HepG2 (cell line): Measurements from ENCODE around the gene RITA1. TPM values are rescaled to one million over a fixed set of nuclear protein-coding genes. Genes with fewer than 3 reads are reported as not detected.

Experiments
- ATAC-seq: fragments of 200-7000 bp; cut with Tn5 transposase; 3 replicates; pipeline ENCODE4 v1.9.1; 2020; ENCODE audit warnings: mild to moderate bottlenecking, moderate library complexity
- BruUV-seq: library from RNA; stranded (reverse); fragments of 400-500 nt; replicated peaks from 2 replicates; lab custom pipeline; 2021; lab: Mats Ljungman, UMichigan
- CTCF ChIA-PET: fragments of 300-600 bp; formaldehyde crosslinking; extraction: SDS; loops from one replicate; lab custom pipeline; 2021; ENCODE audit warnings: low total read pairs, inconsistent platforms, low intra/inter-chr PET ratio; lab: Yijun Ruan, JAX
- POLR2A ChIA-PET: fragments of 350-600 bp; sonication (Branson Sonifier 250); formaldehyde crosslinking; loops from one replicate; lab custom pipeline; 2020; ENCODE audit warnings: antibody characterized with exemption, inconsistent platforms; lab: Yijun Ruan, JAX
- DNase-seq: peaks from one replicate; pipeline ENCODE4 v3.0.0-alpha.2; 2015; ENCODE audit warnings: low spot score
- FAIRE-seq: peaks from 3 replicates; lab custom pipeline; 2011; peaks lifted over from hg19 to GRCh38; lab: Jason Lieb, UNC
- H2AFZ ChIP-seq: one replicate; pipeline ENCODE4 v1.6.1; 2011; ENCODE audit warnings: low read length, inconsistent platforms
- H3K27ac ChIP-seq: fragments of 300-600 bp; 3 replicates; pipeline ENCODE4 v1.8.0; 2011; ENCODE audit warnings: mixed run types, mild to moderate bottlenecking, mixed read lengths, low read length, inconsistent platforms; ENCODE audit not compliant: insufficient read depth; ENCODE audit errors: extremely low read length
- H3K27me3 ChIP-seq, 2 experiments: fragments of 200-600 bp in 1 of 2; 2 replicates in 1 of 2; 3 replicates in 1 of 2; pipeline versions ENCODE4 v1.6.0 to v1.8.0; 2011; ENCODE audit warnings: low read length in 2 of 2, mild to moderate bottlenecking in 2 of 2, moderate library complexity in 2 of 2, inconsistent platforms in 1 of 2; ENCODE audit not compliant: insufficient read depth in 2 of 2, control insufficient read depth in 1 of 2
- H3K36me3 ChIP-seq, 2 experiments: fragments of 200-600 bp in 1 of 2; replicated peaks in 1 of 2; 2 replicates in 1 of 2; 3 replicates in 1 of 2; pipeline versions ENCODE4 v1.5.1 to v1.8.0; 2011; ENCODE audit warnings: low read length in 2 of 2, inconsistent platforms in 1 of 2; ENCODE audit not compliant: insufficient read depth in 2 of 2, control insufficient read depth in 1 of 2
- H3K4me1 ChIP-seq: 2 replicates; pipeline ENCODE4 v1.5.1; 2012; ENCODE audit warnings: low read length, inconsistent platforms; ENCODE audit not compliant: insufficient read depth
- H3K4me2 ChIP-seq: 2 replicates; pipeline ENCODE4 v1.6.0; 2011; ENCODE audit warnings: low read depth, low read length, inconsistent platforms
- H3K4me3 ChIP-seq, 3 experiments: fragments of 200-600 bp in 1 of 3; sonication (generic), shearing (Covaris generic) in 1 of 3; replicated peaks in 1 of 3; 2 replicates each; pipeline ENCODE4 v1.5.1; 2011 to 2016; ENCODE audit warnings: low read length in 3 of 3, inconsistent platforms in 2 of 3, low read depth in 2 of 3, mild to moderate bottlenecking in 2 of 3, control low read depth in 1 of 3, mixed read lengths in 1 of 3; ENCODE audit not compliant: insufficient read depth in 1 of 3
- H3K79me2 ChIP-seq: one replicate; pipeline ENCODE4 v1.6.1; 2011; ENCODE audit warnings: low read length, inconsistent platforms; ENCODE audit not compliant: insufficient read depth
- H3K9ac ChIP-seq: 2 replicates; pipeline ENCODE4 v1.6.0; 2011; ENCODE audit warnings: mild to moderate bottlenecking, low read depth, low read length, inconsistent platforms; ENCODE audit not compliant: insufficient read depth
- H3K9me3 ChIP-seq: 2 replicates; pipeline ENCODE4 v1.5.1; 2012; ENCODE audit warnings: mild to moderate bottlenecking, low read length
- H4K20me1 ChIP-seq: 2 replicates; pipeline ENCODE4 v1.6.0; 2011; ENCODE audit warnings: inconsistent platforms, mild to moderate bottlenecking, low read length, moderate library complexity; ENCODE audit not compliant: insufficient read depth
- AGO1 ChIP-seq: fragments of 200-400 bp; formaldehyde crosslinking; IDR thresholded peaks from 2 replicates; pipeline ENCODE4 v1.6.1; 2017; ENCODE audit warnings: mild to moderate bottlenecking, low read depth, low read length, moderate library complexity; ENCODE audit not compliant: poor library complexity, severe bottlenecking
- KLF9 ChIP-seq: IDR thresholded peaks from 2 replicates; pipeline ENCODE4 v1.6.1; 2016; ENCODE audit warnings: low read depth
- NCOA2 ChIP-seq: sonication (generic); formaldehyde crosslinking; IDR thresholded peaks from 2 replicates; pipeline ENCODE4 v1.8.0; 2022; ENCODE audit warnings: inconsistent platforms
- SIN3B ChIP-seq: fragments of 150-350 bp; IDR thresholded peaks from 2 replicates; pipeline ENCODE4 v1.6.1; 2014; ENCODE audit warnings: low read length
- TP53 ChIP-seq: sonication (generic); formaldehyde crosslinking; conservative IDR thresholded peaks from 2 replicates; pipeline ENCODE4 v1.4.0; 2020; ENCODE audit warnings: missing genetic modification reagents
- ZMYM3 ChIP-seq: sonication (generic); formaldehyde crosslinking; IDR thresholded peaks from 2 replicates; pipeline ENCODE4 v1.5.1; 2020; ENCODE audit warnings: mild to moderate bottlenecking, missing genetic modification reagents
- ZNF446 ChIP-seq: sonication (generic); formaldehyde crosslinking; IDR thresholded peaks from 2 replicates; pipeline ENCODE4 v1.5.0; 2020; ENCODE audit warnings: mild to moderate bottlenecking, missing genetic modification reagents
- ZNF605 ChIP-seq: sonication (generic); formaldehyde crosslinking; IDR thresholded peaks from 2 replicates; pipeline ENCODE4 v1.8.0; 2022; ENCODE audit warnings: mild to moderate bottlenecking, missing genetic modification reagents
- ZNF629 ChIP-seq: sonication (generic); formaldehyde crosslinking; conservative IDR thresholded peaks from 2 replicates; pipeline ENCODE4 v1.5.0; 2020; ENCODE audit warnings: missing genetic modification reagents
- ZNF773 ChIP-seq: sonication (generic); formaldehyde crosslinking; IDR thresholded peaks from 2 replicates; pipeline ENCODE4 v1.4.0; 2020; ENCODE audit warnings: missing genetic modification reagents, borderline replicate concordance
- WGBS: methylation state at CpG from one replicate; pipeline ENCODE4 v1.1.6; 2017; ENCODE audit warnings: low lambda C conversion rate; 5-methylcytosine and 5-hydroxymethylcytosine counted together
- in situ Hi-C: cut with HindIII; loops from 2 replicates; pipeline ENCODE4 v1.10.0; 2017; ENCODE audit warnings: low pct_unique_long_range_greater_than_20kb; ENCODE audit not compliant: extremely low pct_ligation_motif_present
- intact Hi-C: fragments of 100-400 bp; cut with micrococcal nuclease; formaldehyde crosslinking; loops from one replicate; pipeline ENCODE4 v1.10.0; 2022; ENCODE audit not compliant: unreplicated experiment
- polyA plus RNA-seq, 8 experiments: library from polyadenylated mRNA; depleted of rRNA in 3 of 8; stranded (reverse) in 7 of 8; unstranded in 1 of 8; fragments of >200 nt; fragmentation: Illumina TruSeq in 4 of 8; extraction: Trizol in 4 of 8; gene quantifications; 2 replicates each; pipeline versions ENCODE4 v1.2.1 to v1.2.3, GENCODE V29; 2011 to 2016; ENCODE audit warnings: low read depth in 4 of 8, missing spikeins in 1 of 8, mixed read lengths in 1 of 8; ENCODE audit not compliant: insufficient read depth in 1 of 8
- total RNA-seq, 5 experiments: library from RNA; depleted of rRNA; stranded (reverse); fragments of >200 nt; fragmentation: Illumina TruSeq; extraction: Trizol; gene quantifications; 2 replicates each; pipeline ENCODE4 v1.2.3, GENCODE V29; 2016; ENCODE audit warnings: low read depth in 1 of 5
- TF ChIP-seq, protein P1 (sequence below): IDR thresholded peaks from 2 replicates; pipeline ENCODE4 v1.4.0; 2020; ENCODE audit warnings: mild to moderate bottlenecking, missing genetic modification reagents
- TF ChIP-seq, protein P2 (sequence below): sonication (generic); formaldehyde crosslinking; IDR thresholded peaks from 2 replicates; pipeline ENCODE4; 2020; ENCODE audit warnings: missing genetic modification reagents, mild to moderate bottlenecking, borderline replicate concordance

RITA1 gene
- total and polyA plus RNA-seq, 2 of the 13 experiments (the other 11 are each of a cell fraction or from before 2014, with no cell fraction given) = 12.4 to 28.9 TPM

DNA sequence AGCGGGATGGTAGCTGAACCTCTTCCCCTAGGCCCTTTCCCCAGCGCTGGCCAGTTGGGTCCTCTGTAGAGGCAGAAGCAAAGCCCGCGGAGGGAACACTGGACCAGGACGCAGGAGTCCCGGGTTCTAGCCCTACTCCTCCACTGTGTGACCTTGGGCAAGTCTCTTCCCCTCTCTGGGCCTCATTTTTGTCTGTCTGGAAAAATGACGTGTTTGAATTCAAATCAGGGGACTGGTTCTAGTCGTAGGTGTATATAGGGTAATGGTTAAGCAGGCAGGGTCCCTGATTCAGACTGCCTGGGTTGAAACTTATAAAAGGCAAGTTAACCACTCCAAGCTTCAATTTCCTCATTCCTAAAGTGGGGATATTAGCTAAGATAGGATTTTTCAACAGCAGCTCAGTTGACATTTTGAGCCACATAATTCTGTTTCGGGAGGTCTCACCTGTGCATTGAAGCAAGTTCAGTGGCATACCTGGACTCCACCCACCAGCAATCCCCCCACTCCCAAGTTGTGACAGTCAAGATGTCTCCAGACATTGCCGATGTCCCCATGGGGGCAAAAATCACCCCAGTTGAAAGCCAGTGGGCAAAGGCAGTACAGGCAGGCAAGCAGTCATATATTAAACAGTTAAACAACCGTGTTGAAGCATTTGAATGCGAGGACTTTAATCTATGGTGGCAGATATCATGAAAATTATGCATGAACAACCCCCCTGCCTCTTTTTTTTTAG, 36.6 kb downstream of the RITA1 start:
- peak overlapping the region; percentile 57 to 90 (median 88) for H3K4me3 ChIP-seq
- H3K27me3 ChIP-seq = no peaks in the 10 kb centered on the region
- FAIRE-seq (no peak), DNase-seq (no peak), ATAC-seq (peak; percentile 13; the same call in 2 of the 3 replicates)
- peaks cover 37% of the 10 kb centered on the region for H3K4me1 ChIP-seq
- POLR2A ChIA-PET = interaction anchor here (0.8 to 4.2 kb wide), 18 partner anchors 7 to 1854 kb away, joined by 3 to 55 read pairs (median 7); partner anchors contain the start of genes DDX54, RITA1 and SLC8B1
- CTCF ChIA-PET = no interaction called here
- H3K27ac ChIP-seq = peak overlapping the region; percentile 83
- peak overlapping the region; percentile 100 for H3K4me2 ChIP-seq
- intact Hi-C loops = loop anchor here (1.0 to 2.0 kb wide), 4 partner anchors 37 to 203 kb away; partner anchors contain the start of genes DDX54 and RITA1
- no peaks in the 10 kb centered on the region for H3K36me3 ChIP-seq
- H4K20me1 ChIP-seq = no peaks in the 10 kb centered on the region
- peak overlapping the region; percentile 92 for H3K9ac ChIP-seq
- 2% methylated on average over 11 of the region's 12 CpGs for WGBS
- TSS peak; percentile 82 for BruUV-seq
- H2AFZ ChIP-seq = no peak overlapping the region
- H3K9me3 ChIP-seq = no peaks in the 10 kb centered on the region
- in situ Hi-C loops = no loop called here
- peaks cover 13% of the 10 kb centered on the region for H3K79me2 ChIP-seq
- 0 out of 2 replicates have a peak, but pooled peaks have one; percentile 7 for TF ChIP-seq ZNF629 (CRISPR knock-in tag)
- 0 out of 2 replicates have a peak, but pooled peaks have one; percentile 10 for TF ChIP-seq NCOA2
- TF ChIP-seq TP53 = 0 out of 2 replicates have a peak, but pooled peaks have one; percentile 41
- TF ChIP-seq KLF9 (CRISPR knock-in tag) = no peak
- TF ChIP-seq AGO1 = peak; percentile 4
- TF ChIP-seq SIN3B = no peak
- TF ChIP-seq ZNF446 (CRISPR knock-in tag) = no peak
- TF ChIP-seq, protein P1, sequence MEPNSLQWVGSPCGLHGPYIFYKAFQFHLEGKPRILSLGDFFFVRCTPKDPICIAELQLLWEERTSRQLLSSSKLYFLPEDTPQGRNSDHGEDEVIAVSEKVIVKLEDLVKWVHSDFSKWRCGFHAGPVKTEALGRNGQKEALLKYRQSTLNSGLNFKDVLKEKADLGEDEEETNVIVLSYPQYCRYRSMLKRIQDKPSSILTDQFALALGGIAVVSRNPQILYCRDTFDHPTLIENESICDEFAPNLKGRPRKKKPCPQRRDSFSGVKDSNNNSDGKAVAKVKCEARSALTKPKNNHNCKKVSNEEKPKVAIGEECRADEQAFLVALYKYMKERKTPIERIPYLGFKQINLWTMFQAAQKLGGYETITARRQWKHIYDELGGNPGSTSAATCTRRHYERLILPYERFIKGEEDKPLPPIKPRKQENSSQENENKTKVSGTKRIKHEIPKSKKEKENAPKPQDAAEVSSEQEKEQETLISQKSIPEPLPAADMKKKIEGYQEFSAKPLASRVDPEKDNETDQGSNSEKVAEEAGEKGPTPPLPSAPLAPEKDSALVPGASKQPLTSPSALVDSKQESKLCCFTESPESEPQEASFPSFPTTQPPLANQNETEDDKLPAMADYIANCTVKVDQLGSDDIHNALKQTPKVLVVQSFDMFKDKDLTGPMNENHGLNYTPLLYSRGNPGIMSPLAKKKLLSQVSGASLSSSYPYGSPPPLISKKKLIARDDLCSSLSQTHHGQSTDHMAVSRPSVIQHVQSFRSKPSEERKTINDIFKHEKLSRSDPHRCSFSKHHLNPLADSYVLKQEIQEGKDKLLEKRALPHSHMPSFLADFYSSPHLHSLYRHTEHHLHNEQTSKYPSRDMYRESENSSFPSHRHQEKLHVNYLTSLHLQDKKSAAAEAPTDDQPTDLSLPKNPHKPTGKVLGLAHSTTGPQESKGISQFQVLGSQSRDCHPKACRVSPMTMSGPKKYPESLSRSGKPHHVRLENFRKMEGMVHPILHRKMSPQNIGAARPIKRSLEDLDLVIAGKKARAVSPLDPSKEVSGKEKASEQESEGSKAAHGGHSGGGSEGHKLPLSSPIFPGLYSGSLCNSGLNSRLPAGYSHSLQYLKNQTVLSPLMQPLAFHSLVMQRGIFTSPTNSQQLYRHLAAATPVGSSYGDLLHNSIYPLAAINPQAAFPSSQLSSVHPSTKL (CRISPR knock-in tag) = no peak
- peak; percentile 62 for TF ChIP-seq ZNF605 (CRISPR knock-in tag)
- peak; percentile 95 for TF ChIP-seq ZMYM3 (CRISPR knock-in tag)
- TF ChIP-seq, protein P2, sequence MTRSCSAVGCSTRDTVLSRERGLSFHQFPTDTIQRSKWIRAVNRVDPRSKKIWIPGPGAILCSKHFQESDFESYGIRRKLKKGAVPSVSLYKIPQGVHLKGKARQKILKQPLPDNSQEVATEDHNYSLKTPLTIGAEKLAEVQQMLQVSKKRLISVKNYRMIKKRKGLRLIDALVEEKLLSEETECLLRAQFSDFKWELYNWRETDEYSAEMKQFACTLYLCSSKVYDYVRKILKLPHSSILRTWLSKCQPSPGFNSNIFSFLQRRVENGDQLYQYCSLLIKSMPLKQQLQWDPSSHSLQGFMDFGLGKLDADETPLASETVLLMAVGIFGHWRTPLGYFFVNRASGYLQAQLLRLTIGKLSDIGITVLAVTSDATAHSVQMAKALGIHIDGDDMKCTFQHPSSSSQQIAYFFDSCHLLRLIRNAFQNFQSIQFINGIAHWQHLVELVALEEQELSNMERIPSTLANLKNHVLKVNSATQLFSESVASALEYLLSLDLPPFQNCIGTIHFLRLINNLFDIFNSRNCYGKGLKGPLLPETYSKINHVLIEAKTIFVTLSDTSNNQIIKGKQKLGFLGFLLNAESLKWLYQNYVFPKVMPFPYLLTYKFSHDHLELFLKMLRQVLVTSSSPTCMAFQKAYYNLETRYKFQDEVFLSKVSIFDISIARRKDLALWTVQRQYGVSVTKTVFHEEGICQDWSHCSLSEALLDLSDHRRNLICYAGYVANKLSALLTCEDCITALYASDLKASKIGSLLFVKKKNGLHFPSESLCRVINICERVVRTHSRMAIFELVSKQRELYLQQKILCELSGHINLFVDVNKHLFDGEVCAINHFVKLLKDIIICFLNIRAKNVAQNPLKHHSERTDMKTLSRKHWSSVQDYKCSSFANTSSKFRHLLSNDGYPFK (CRISPR knock-in tag) = no peak
- TF ChIP-seq ZNF773 (CRISPR knock-in tag) = no peak
